SW 1271 (cell line): ENCODE data around the gene TMEM63A.
"Not testable (repeated sequence)": the region's sequence is repeated elsewhere in the genome, so short reads cannot be mapped to it uniquely, and the experiment has no call there.

Experiments
- DNase-seq, 2 experiments: peaks; one replicate each; lab custom pipeline; 2025; lab: John Stamatoyannopoulos, UW

Gene TMEM63A

DNA sequence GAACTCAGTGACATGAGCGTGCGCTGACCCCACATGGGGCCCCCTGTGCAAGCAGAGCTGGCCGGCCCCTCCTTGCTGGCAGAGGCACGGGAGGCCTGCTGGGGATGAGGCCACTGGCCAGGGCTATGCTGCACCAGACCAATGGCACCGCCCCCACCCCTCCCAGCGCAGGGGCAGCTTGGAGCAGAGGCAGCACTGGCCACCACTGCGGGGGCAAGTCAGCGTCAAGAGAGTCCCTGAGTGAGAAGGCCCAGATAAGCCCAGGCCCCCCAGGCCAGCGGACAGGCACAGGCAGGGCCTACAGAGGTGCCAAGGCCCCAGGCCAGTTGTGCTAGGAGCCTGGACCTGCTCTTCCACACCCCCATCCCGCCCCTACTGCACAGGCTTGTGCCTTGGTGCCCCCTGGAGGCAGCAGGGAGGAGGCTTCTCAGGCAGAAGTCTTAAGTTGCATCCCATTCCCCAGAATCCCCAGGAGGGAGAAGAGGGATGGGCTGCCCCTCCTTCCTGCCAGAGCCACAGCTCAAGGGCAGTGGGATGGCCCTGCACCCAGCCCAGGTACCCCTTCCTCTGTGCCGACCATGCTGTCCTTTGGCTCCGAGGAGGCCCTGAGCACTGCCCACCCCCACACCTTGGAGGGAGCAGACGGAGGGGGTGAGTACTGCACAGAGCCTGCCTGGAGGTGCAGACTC lies 36.5 kb downstream of the TMEM63A start:
- DNase-seq, result peak; percentile 33 to 41

DNA sequence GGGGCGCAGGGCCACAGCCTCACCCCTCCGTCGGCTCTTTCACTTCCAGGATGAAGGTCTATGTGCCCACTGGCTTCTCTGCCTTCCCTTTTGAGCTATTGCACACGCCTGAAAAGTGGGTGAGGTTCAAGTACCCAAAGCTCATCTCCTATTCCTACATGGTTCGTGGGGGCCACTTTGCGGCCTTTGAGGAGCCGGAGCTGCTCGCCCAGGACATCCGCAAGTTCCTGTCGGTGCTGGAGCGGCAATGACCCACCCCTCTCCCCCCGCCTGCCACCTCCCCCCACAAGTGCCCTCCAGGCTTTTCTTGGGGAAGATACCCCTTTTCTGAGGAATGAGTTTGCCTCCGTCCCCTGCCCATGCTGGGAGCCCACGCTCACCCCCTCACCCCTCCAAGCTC lies 37.1 kb downstream of the TMEM63A start:
- DNase-seq, result no peak

DNA sequence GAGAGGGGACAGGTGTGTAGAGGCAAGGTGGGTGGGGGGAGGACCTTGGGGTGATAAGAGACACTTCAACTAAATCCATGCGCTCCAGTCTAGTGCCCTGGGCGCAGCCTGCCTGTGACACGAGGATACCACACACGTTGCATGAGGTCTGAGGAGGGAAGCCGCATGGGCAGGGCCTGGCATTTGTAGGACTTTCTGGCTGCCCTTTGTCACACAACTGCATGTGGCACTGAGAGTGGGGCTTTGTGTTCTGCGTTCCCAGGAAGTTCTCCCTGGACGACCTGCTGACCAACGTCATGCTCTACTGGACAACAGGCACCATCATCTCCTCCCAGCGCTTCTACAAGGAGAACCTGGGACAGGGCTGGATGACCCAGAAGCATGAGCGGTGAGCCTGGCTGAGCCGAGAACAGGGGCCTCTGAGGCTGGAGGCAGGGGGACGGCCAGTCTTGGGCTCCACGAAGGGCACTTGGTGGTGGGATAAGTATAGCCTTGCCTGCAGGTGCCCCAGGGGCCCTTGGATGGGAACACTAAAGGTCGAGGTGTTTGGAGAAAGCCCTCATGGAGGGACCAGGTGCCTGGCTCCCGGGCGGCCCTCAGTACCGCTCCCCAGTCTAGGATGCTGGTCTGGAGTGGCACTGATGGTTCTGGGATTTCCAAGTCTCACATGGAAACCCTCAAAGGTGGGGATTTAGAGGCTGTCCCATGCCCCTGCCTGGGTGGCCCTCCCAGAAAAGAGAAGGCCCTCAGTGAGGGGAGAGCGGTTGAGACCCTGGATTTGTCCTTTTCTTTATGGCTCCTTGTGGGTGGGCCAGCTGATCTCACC lies 37.7 kb downstream of the TMEM63A start:
- DNase-seq, result no peak

DNA sequence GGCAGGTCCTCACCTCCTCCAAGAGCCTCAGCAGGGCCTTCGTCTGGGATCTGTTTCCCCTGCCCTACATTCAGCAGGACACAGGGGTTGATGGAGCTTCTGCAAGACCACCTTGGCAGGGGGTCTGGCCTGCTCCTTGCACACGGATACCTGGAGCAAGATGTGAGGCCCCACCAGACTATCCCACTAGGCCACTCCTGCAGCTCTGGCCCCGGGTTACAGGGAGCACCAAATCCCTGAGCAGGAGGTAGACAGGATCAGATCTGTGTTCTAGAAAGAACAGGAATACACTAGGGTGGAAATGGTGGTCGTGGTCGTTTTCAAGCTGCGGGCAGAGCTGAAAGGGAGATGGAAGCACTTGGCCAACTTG lies 38.8 kb downstream of the TMEM63A start:
- no peak for DNase-seq

DNA sequence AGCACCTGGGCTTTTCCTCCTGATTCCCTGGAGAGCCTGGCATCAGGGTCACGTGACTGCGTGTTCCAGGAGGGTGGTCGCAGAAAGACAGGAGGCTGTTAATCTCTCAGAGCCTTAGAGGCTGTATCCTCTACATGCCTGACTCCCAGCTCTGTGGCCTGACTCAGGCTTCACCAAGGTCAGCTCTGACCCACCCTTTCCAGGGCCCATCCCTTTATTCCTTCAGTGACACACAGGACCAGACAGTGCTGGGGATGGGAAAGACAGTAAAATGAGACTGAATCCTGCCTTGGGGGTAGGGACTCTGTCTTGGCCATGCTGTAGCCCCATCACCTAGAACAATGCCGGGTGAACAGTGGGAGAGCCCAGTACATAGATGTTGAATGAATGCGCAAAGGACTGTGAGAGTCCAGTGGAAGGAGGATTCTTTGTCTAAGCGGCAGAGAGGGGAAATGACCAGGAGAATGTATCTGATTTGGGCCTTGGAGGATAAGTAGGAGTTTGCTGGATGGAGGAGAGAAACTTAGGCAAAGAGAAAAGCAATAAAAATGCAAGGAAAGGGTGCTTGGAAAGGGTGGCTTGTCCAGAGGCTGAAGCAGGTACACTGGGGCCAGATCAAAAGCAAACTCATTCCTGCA lies 39.3 kb downstream of the TMEM63A start:
- DNase-seq, result no peak

DNA sequence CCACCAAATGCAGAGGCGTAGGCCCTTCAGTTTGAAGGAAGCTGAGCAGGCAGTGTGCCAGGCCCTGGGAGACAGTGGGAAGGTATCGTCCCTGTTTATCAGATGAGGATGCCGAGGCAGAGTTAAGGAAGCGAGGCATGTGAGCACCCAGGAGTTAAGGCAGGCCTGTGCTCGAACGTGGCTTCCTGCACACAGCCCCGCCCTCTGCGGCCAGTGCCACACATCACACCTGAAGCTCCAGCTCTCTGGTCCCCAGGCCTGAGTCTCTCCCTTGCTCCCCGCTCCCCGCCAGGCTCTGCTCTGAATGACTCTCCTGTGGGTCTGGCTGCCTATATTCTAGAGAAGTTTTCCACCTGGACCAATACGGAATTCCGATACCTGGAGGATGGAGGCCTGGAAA lies 40.1 kb downstream of the TMEM63A start:
- no peak for DNase-seq

DNA sequence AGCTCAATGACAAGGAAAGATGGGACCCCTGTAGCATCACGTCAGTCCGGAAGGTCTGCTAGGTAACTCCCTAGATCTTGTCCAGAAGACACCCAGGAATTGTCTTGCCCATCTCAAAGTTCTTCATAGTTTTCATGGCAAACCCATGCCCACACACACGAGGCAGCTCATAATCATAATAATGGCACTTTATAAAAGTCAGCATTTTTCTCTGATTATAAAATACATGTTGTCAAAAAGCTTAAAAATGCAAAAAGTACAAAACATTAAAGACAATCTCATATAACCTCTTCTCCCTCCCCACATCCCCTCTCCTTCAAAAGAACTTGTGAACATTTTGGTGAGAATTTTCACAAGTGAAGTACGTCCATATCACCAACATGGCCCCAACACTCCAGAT lies 41.5 kb downstream of the TMEM63A start:
- DNase-seq, result no peak

DNA sequence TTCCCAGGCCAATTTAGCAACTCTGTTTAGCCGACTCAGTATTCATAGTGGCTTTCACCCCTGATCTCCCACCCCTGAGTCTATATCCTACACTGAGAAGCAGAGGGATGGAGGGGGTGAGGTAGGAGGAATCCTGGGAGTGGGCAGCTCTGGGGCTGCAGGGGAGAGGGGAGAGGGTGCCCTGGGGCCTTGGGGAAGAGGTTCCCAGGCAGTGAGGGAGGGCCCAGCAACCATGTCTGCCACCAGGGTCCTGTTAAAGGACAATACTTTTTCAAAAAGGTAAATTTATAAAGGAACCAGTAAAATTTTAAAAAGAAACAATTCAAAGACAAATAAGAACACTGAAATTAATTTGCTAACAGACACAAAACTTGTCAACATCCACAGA lies 42.0 kb downstream of the TMEM63A start:
- no peak for DNase-seq

DNA sequence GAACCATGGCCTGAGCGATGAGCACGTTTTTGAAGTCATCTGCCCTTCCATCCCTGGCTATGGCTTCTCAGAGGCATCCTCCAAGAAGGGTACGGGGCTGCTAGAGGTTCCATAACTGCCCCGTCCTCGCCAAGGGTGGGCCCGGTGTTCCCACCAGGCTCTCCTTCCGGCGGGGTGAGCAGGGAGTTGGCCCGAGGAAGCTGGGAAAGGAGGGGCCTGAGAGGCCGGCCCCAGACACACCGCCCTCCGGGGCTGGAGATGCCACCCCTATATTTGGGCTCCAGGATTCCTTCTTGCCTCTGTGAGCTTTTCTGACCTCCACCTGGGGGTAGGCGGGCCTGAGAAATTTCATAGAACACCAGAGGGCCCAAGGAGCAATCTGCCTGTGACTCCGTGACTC lies 43.4 kb downstream of the TMEM63A start:
- no peak for DNase-seq

DNA sequence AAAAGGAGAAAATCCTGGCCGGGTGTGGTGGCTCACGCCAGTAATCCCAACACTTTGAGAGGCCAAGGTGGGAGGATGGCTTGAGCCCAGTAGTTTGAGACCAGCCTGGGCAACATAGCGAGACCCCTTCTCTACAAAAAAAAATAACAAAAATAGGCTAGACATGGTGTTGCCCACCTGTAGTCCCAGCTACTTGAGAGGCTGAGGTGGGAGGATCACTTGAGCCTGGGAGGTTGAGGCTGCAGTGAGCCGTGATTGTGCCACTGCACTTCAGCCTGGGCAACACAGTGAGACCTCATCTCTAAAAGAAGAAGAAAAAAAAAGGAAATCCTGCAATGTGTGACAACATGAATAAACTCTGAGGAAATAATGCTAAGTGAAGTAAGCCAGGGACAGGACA lies 45.9 kb downstream of the TMEM63A start:
- DNase-seq, result not testable (repeated sequence)

DNA sequence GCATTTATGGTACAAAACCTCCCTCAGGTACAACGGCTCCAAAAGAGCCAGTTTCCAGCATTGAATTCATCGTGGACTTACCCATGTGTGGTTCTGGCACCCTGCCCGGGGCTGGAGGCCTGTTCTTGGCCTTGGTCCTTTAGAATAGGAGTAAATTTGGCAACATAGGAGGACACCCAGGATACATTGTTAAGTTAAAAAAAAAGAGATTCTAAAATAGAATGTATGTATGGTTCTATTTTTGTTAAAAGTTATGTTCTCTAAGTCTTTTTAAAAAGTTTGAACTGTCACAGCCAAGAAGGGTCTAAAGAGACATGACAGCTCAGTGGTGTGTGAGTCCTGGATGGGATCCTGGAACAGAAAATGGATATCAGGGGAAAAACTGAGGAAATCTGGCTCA lies 46.3 kb downstream of the TMEM63A start:
- DNase-seq, result no peak

DNA sequence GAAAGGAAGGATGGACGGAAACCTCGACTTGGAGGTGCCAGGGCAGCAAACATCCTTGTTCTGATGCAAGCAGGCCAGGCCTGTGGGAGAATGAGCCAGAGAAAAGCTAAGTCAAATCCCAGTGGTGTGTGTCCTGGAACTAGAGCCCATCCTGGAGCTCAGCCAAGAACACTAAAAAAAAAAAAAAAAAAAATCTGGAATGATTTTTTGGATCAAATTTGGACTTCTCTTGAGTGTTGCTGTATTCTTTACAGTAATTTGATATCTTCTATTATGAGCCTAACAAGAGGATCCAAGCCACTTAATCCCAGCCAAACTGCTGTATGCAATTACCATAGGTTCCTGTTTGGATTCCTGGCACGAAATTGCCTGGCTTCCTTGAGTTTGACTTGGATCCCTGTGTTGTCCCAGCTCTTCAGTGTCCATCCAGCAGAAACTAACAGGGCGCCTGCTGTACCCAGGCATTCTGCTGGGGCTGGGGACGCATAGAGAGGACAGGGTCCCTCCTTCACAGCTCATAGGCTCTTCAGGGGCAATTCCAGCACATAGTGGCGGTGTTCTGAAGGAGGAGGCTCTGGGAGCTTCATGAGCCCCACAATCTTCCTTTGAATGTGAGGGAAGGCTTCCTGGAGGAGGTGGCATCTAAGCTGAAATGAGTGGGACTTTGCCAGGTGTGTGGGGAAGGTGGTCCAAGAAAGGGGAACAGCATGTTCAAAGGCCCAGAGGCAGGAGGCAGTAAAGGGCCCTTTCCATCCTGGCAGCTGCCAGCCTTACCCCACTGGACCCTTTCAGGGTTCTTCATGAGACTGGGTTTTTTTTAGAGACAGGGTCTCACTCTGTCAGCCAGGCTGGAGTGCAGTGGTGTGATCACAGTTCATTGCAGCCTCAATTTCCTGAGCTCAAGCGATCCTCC lies 47.5 kb downstream of the TMEM63A start:
- no peak for DNase-seq

DNA sequence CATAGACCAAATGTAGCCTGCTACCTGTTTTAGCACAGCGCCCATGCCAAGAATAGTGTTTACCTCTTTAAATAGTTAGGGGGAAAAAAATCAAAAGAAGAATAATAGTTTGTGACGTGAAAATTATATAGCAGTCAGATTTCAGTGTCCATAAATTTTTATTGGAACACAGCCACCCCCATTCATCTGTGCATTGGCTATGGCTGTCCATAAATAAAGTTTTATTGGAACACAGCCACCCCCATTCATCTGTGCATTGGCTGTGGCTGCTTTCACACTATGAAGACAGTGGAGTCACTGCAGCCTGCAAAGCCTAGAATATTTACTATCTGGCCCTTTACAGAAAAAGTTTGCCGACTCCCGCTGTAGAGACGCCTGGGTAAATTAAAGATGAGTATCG lies 51.3 kb downstream of the TMEM63A start:
- no peak for DNase-seq

DNA sequence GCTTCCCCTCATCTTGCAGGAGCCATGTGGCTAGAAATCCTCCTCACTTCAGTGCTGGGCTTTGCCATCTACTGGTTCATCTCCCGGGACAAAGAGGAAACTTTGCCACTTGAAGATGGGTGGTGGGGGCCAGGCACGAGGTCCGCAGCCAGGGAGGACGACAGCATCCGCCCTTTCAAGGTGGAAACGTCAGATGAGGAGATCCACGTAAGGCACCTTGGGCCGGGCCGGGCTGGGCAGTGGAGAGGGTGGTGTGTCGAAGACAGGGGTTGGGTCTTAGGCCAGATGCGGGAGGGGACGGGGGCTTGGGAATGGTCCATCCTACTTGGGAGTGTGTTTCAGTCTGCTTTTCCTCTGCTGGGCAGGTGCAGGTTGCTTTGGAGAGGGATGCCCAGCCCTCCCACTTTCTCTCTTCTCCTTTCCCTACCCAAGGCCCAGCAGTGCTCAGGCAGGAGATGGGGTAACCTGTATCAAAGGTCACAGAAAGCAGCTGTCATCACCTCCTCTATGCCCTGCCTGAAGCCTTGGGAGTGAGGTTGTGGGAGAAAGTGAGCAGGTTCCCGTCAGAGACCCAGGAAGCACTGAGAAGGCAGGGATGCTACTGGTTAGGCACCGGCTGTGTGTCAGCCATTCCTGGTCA lies 53.4 kb downstream of the TMEM63A start:
- DNase-seq, result no peak

DNA sequence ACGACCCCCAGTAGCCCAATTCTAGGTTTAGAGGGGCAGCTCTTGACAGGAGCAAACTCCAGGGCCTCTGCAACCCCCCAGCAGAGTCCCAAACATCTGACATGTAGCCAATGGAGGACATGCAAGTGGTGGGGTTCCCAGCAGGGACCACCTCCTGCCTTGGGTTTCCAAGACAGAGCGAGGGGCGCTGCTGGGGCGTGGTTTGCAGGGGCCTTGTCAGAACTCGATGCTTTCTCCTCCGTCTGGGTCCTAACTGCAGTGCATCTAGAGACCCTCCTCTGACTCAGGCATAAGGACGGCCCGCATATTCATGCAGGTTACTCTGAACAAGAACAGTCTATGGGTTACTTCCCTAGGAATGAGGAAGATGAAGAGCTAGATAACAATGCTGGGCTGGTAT lies 55.1 kb downstream of the TMEM63A start:
- DNase-seq, result no peak

DNA sequence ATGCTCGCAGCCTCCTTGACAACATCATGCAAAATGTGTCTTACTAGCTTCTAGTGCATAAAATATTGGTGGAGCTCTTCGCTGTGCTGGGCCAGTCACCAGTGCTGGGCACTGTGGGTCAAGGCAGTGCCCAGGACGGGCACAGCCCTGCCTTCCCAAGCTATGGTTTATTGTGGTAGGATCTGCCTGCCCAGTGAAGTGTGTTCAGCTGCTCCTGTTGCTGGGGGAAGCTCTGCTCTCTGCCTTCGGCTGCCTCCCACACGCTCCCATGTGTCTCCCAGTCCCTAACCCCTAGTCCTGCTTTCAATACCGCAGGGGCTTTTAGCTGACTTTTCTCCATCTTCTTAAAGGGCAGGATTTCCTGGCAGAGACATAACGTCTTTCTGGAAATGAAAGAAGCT lies 56.6 kb downstream of the TMEM63A start:
- DNase-seq, result no peak

DNA sequence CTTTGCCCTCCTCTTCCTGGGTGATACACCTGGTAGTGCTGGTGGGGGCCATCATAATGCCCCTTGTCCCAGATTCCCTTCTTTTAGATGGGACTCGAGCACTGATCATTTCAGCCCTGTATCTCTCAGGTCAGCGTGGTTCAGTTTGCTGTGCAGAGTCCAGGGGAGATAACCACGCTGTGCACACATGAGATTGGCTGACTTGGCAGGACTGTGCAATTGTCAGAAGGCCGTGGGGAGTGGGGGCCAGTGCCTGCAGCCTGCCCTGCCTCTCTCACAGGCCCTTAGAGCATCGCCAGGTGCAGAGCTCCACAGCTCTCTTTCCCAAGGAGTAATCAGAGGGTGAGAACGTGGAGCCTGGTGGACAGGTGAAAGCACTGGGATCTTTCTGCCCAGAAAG lies 57.1 kb downstream of the TMEM63A start:
- no peak for DNase-seq

DNA sequence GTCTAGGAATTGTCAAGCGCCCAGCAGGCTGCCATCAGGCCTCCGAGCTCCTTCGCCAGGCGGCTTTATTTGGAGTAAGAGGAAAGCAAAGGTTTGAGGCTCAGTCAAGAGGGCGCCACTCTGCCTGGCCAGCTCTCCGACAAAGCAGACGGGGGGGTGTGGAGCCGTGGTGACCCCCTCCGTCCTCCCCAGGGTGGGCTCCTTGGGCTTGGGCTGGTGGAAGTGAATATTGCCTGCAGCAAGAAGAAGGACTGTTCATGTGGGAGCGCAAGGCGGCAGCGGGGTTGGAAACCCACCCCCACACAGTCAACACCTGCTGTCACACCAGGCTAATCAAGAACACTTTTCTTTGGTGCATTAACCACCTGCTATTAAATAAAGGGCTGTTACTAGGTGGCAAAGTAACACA lies 57.6 kb downstream of the TMEM63A start:
- no peak for DNase-seq

DNA sequence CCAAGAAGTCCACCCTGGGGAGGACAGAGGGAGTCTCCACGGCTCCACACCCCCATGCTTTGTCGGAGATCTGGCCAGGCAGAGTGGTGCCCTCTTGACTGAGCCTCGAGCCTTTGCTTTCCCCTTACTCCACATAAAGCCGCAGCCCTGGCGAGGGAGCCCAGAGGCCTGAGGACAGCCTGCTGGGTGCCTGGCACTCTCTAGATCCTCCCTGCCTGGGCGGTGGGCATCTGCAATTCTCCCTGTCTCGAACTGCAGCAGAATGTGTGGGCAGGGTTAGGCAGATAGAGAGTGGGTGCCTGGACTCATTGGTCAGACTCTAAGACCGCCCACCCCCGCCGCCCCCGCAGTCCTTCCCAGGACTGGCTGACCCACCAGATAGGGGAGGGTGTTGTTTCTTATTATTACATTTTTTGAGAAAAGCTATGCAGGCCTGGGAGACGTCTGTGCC lies 58.3 kb downstream of the TMEM63A start:
- DNase-seq, result no peak

DNA sequence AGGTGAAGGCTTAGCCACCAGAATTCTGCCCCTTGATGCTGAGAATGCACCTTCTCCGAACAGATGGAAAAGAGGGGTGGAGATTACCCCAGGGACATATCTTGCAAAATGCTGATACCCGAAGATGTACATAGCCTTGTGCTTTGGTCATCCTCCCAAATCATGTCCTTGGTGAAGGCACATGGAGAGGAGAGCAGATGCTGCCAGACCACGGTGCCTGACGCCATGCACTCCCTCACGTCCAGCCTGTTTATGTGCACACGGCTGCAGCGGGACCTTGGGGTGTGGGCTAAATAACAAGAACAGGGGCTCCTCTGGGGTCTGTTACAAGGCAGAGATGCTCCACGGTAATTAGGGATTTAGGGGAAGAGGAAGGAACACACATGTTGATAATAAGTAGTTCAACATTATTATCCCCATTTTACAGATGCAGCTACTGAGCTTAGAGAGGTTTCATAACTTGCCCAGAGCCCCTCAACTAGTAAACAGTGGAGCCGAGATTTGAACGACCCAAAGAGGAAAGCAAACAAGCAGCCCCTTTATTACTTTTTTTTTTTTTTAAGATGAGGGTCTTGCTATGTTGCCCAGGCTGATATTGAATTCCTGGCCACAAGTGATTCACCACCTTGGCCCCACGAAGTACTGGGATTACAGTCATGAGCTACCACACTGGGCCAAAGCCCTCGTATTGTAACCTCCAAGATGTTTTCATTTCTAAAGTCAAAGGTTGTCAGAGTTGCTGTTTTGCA lies 59.4 kb downstream of the TMEM63A start:
- DNase-seq, result no peak
